IMR-90 (cell line): ENCODE measurements around the gene FAF1. TPM values are rescaled to one million over a fixed set of nuclear protein-coding genes. Genes with fewer than 3 reads are reported as not detected.
A peak's percentile ranks its signal among the peaks of the same experiment; 100 is the strongest.

Experiments used
- ATAC-seq: fragments of 200-7000 bp; cut with Tn5 transposase; 2 replicates; pipeline ENCODE4 v1.9.1; 2020; ENCODE audit warnings: low read depth, mild to moderate bottlenecking, moderate library complexity
- BruUV-seq: library from RNA; stranded (reverse); fragments of 400-500 nt; replicated peaks from 2 replicates; lab custom pipeline; 2021; lab: Mats Ljungman, UMichigan
- CTCF ChIA-PET: fragments of 300-600 bp; formaldehyde crosslinking; extraction: SDS; loops from one replicate; lab custom pipeline; 2021; ENCODE audit warnings: antibody characterized with exemption; lab: Yijun Ruan, JAX
- POLR2A ChIA-PET: fragments of 300-600 bp; sonication (Branson Sonifier 250); formaldehyde crosslinking; loops from one replicate; lab custom pipeline; 2022; ENCODE audit warnings: antibody characterized with exemption; ENCODE audit not compliant: unreplicated experiment; lab: Charles Lee
- DNase-seq: peaks from one replicate; pipeline ENCODE4 v3.0.0; 2013
- H2AFZ ChIP-seq: replicated peaks from 2 replicates; pipeline ENCODE3; 2013; ENCODE audit warnings: low read length, mild to moderate bottlenecking; ENCODE audit not compliant: poor library complexity
- H2AK5ac ChIP-seq: 2 replicates; pipeline ENCODE4 v1.6.1; 2013; ENCODE audit warnings: low read depth, low read length, inconsistent platforms
- H2AK9ac ChIP-seq: replicated peaks from 2 replicates; pipeline ENCODE3; 2013; ENCODE audit warnings: mild to moderate bottlenecking, low read depth, low read length, moderate library complexity; ENCODE audit not compliant: poor library complexity
- H2BK120ac ChIP-seq: 2 replicates; pipeline ENCODE4 v1.6.1; 2013; ENCODE audit warnings: low read depth, low read length, inconsistent platforms
- H2BK15ac ChIP-seq: 3 replicates; pipeline ENCODE4 v1.6.1; 2013; ENCODE audit warnings: low read depth, low read length, inconsistent platforms
- H2BK20ac ChIP-seq: 2 replicates; pipeline ENCODE4 v1.6.1; 2013; ENCODE audit warnings: low read depth, mild to moderate bottlenecking, inconsistent platforms, low read length, moderate library complexity
- H2BK5ac ChIP-seq: 2 replicates; pipeline ENCODE4 v1.6.1; 2013; ENCODE audit warnings: mild to moderate bottlenecking, low read depth, low read length, inconsistent platforms; ENCODE audit not compliant: poor library complexity, severe bottlenecking
- H3K14ac ChIP-seq: replicated peaks from 2 replicates; pipeline ENCODE4 v1.6.1; 2013; ENCODE audit warnings: low read depth, low read length, inconsistent platforms
- H3K18ac ChIP-seq: 2 replicates; pipeline ENCODE4 v1.6.1; 2013; ENCODE audit warnings: low read depth, low read length, control low read depth
- H3K23ac ChIP-seq: 2 replicates; pipeline ENCODE4 v1.6.1; 2013; ENCODE audit warnings: low read depth, low read length, inconsistent platforms
- H3K27ac ChIP-seq: 2 replicates; pipeline ENCODE4 v1.5.1; 2013; ENCODE audit warnings: mild to moderate bottlenecking, control low read depth, low read length; ENCODE audit not compliant: insufficient read depth
- H3K27me3 ChIP-seq: 2 replicates; pipeline ENCODE4 v1.6.1; 2013; ENCODE audit warnings: low read length; ENCODE audit not compliant: control insufficient read depth, insufficient read depth
- H3K36me3 ChIP-seq: 2 replicates; pipeline ENCODE4 v1.6.1; 2013; ENCODE audit warnings: low read length, mixed read lengths; ENCODE audit not compliant: control insufficient read depth, insufficient read depth
- H3K4ac ChIP-seq: 2 replicates; pipeline ENCODE4 v1.6.1; 2013; ENCODE audit warnings: low read depth, low read length, inconsistent platforms
- H3K4me1 ChIP-seq: 2 replicates; pipeline ENCODE4 v1.6.1; 2013; ENCODE audit warnings: low read length, mixed read lengths; ENCODE audit not compliant: control insufficient read depth, insufficient read depth
- H3K4me2 ChIP-seq: 2 replicates; pipeline ENCODE4 v1.6.1; 2013; ENCODE audit warnings: low read depth, mild to moderate bottlenecking, control low read depth, low read length, moderate library complexity
- H3K4me3 ChIP-seq: 2 replicates; pipeline ENCODE4 v1.5.1; 2013; ENCODE audit warnings: low read depth, mild to moderate bottlenecking, control low read depth, low read length, moderate library complexity; ENCODE audit not compliant: insufficient read depth
- H3K56ac ChIP-seq: 2 replicates; pipeline ENCODE4 v1.6.1; 2013; ENCODE audit warnings: low read length, inconsistent platforms; ENCODE audit not compliant: insufficient read depth; ENCODE audit errors: extremely low read depth
- H3K79me1 ChIP-seq, 2 experiments: 2 replicates each; pipeline ENCODE4 v1.6.1; 2013; ENCODE audit warnings: low read length in 2 of 2, inconsistent platforms in 1 of 2, low read depth in 1 of 2
- H3K9ac ChIP-seq: 2 replicates; pipeline ENCODE4 v1.6.1; 2013; ENCODE audit warnings: low read depth, low read length, control low read depth
- H3K9me1 ChIP-seq: 2 replicates; pipeline ENCODE4 v1.6.1; 2013; ENCODE audit warnings: low read length, inconsistent platforms; ENCODE audit not compliant: insufficient read depth
- H3K9me3 ChIP-seq: 2 replicates; pipeline ENCODE4 v1.6.1; 2013; ENCODE audit warnings: low read length; ENCODE audit not compliant: control insufficient read depth, insufficient read depth
- H4K20me1 ChIP-seq: 2 replicates; pipeline ENCODE4 v1.6.1; 2013; ENCODE audit warnings: low read length, inconsistent platforms; ENCODE audit not compliant: insufficient read depth
- H4K5ac ChIP-seq: 2 replicates; pipeline ENCODE4 v1.6.1; 2013; ENCODE audit warnings: mild to moderate bottlenecking, low read depth, low read length, control low read depth
- H4K8ac ChIP-seq, 2 experiments: 2 replicates each; pipeline ENCODE4 v1.6.1; 2013; ENCODE audit warnings: low read depth in 2 of 2, low read length in 2 of 2, control low read depth in 1 of 2, inconsistent platforms in 1 of 2
- H4K91ac ChIP-seq: 2 replicates; pipeline ENCODE4 v1.6.1; 2013; ENCODE audit warnings: low read depth, low read length, inconsistent platforms; ENCODE audit not compliant: insufficient read depth
- CHD1 ChIP-seq: IDR thresholded peaks from 2 replicates; pipeline ENCODE4 v1.6.1; 2012; ENCODE audit warnings: low read depth, low read length, improper control_type of control experiment
- MAFK ChIP-seq: IDR thresholded peaks from 2 replicates; pipeline ENCODE4 v1.6.1; 2012; ENCODE audit warnings: low read depth, low read length, improper control_type of control experiment
- MAZ ChIP-seq: IDR thresholded peaks from 2 replicates; pipeline ENCODE4 v1.6.1; 2012; ENCODE audit warnings: low read depth, mild to moderate bottlenecking, low read length, improper control_type of control experiment, moderate library complexity, borderline replicate concordance
- MXI1 ChIP-seq: IDR thresholded peaks from 2 replicates; pipeline ENCODE4 v1.6.1; 2012; ENCODE audit warnings: low read depth, mild to moderate bottlenecking, low read length, moderate library complexity, borderline replicate concordance
- NFE2L2 ChIP-seq: fragments of 150-350 bp; IDR thresholded peaks from 2 replicates; pipeline ENCODE4 v1.6.1; 2016; ENCODE audit warnings: low read depth, mild to moderate bottlenecking, low read length
- WGBS, 2 experiments: methylation state at CpG; one replicate each; pipeline versions ENCODE4 v1.1.5 to v1.1.7; 2013; ENCODE audit warnings: missing lambda C conversion rate in 2 of 2; ENCODE audit not compliant: insufficient read length in 1 of 2; ENCODE audit errors: extremely low coverage in 2 of 2; 5-methylcytosine and 5-hydroxymethylcytosine counted together
- dilution Hi-C: fragments of 300-500 bp; cut with HindIII; formaldehyde crosslinking; loops from one replicate; pipeline ENCODE4 v1.14.3; 2018; ENCODE audit warnings: low sequenced_read_pairs; ENCODE audit not compliant: unreplicated experiment
- in situ Hi-C: fragments of 300-500 bp; cut with MboI; formaldehyde crosslinking; loops from 3 replicates; pipeline ENCODE4 v1.14.3; 2019; ENCODE audit warnings: low sequenced_read_pairs, inconsistent platforms, mixed read lengths
- intact Hi-C: fragments of 100-400 bp; cut with micrococcal nuclease; formaldehyde crosslinking; loops from 2 replicates; pipeline ENCODE4 v1.10.0; 2022
- polyA plus RNA-seq, 3 experiments: library from polyadenylated mRNA; depleted of rRNA; stranded (reverse); fragments of >200 nt; gene quantifications; 2 replicates each; pipeline ENCODE4 v1.2.3, GENCODE V29; 2012; ENCODE audit warnings: low replicate concordance in 1 of 3
- total RNA-seq: library from RNA; depleted of rRNA; stranded (reverse); fragments of >200 nt; gene quantifications from 2 replicates; pipeline ENCODE4 v1.2.3, GENCODE V29; 2012

FAF1 gene
- total and polyA plus RNA-seq, 2 of the 4 experiments (the other 2 are of a cell fraction): 18.8 to 72.9 TPM

DNA sequence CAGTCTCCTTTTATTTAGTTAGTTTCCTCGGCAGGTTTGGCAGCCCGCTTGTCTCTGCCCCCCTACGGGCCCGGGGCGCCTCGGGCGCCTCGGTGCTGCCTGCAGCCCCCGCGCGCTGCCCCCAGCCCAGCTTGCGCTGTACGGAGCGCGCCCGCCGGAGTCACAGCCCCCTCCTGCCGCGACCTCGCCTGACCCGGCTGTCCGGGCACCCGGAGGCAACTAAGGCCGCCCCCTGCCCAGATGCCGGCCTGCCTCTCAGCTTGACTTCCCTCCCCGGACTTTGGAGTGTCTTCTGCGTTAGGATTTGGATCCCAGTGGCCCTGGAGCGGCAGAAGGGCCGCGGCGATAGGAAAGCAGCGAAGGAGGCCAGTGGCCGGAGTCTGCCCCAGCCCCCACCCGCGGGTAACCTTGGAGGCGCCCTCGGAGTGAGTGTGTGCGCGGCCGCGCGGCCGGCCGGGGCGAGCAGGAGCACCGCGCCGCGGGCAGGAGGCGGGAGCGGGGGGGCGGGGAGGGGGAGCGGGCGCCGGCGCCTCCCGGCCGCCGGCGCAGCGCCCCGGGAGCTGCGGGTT is 17.6 kb upstream of the FAF1 start:
- H2BK5ac ChIP-seq: peak overlapping the region; percentile 89
- peaks cover 2% of the 10 kb centered on the region; the same call in 1 of the 2 replicates for H3K9me1 ChIP-seq
- dilution Hi-C loops: no loop called here
- no peak overlapping the region for H2BK20ac ChIP-seq
- no peaks in the 10 kb centered on the region for H3K9me3 ChIP-seq
- H4K20me1 ChIP-seq: no peaks in the 10 kb centered on the region
- peak overlapping the region; percentile 65; the same call in 1 of the 2 replicates for H3K56ac ChIP-seq
- H3K36me3 ChIP-seq: no peaks in the 10 kb centered on the region; the same call in 1 of the 2 replicates
- peak overlapping the region; percentile 95 for H3K4me2 ChIP-seq
- H2BK120ac ChIP-seq: peak overlapping the region; percentile 84; the same call in 1 of the 2 replicates
- no peak overlapping the region for H3K23ac ChIP-seq
- H4K5ac ChIP-seq: peak overlapping the region; percentile 86
- ATAC-seq: peak; percentile 88
- peak overlapping the region; percentile 84 for H3K18ac ChIP-seq
- peak overlapping the region; percentile 70; the same call in 1 of the 2 replicates for H3K14ac ChIP-seq
- peak overlapping the region; percentile 82 to 92; a peak in 3 of 4 replicates for H4K8ac ChIP-seq
- no TSS peak for BruUV-seq
- ChIA-PET CTCF (interaction anchor here (1.3 to 1.4 kb wide), 2 partner anchors 48 to 211 kb away, joined by 3 read pairs; no protein-coding TSS in a partner anchor), POLR2A (no interaction called here)
- H3K79me1 ChIP-seq: peaks cover 3 to 26% of the 10 kb centered on the region in 2 experiments; a peak in 3 of 4 replicates
- H3K27ac ChIP-seq: peak overlapping the region; percentile 98
- H3K4me3 ChIP-seq: peak overlapping the region; percentile 95
- H3K27me3 ChIP-seq: no peaks in the 10 kb centered on the region
- WGBS, 2 experiments: 0% methylated on average over 12 of the region's 63 CpGs; no CpG with 5 or more reads in 1 of the 2 experiments
- H2AK5ac ChIP-seq: no peak overlapping the region; the same call in 1 of the 2 replicates
- no peak for TF ChIP-seq CHD1
- no peak for TF ChIP-seq MAFK
- no peak for TF ChIP-seq MXI1
- peak; percentile 56; the same call in 1 of the 2 replicates for TF ChIP-seq MAZ
- TF ChIP-seq NFE2L2: no peak
- H3K4ac ChIP-seq: peak overlapping the region; percentile 89
- H2AFZ ChIP-seq: peak overlapping the region; percentile 97
- intact Hi-C loops: loop anchor here (10.0 kb wide), 1 partner anchor 317 kb away; no protein-coding TSS in a partner anchor
- H3K4me1 ChIP-seq: peaks cover 6% of the 10 kb centered on the region; the same call in 1 of the 2 replicates
- peak; percentile 52 for DNase-seq
- peak overlapping the region; percentile 84 for H3K9ac ChIP-seq
- H2AK9ac ChIP-seq: peak overlapping the region; percentile 68
- in situ Hi-C loops: no loop called here
- peak overlapping the region; percentile 76 for H4K91ac ChIP-seq
- no peak overlapping the region; the same call in 2 of the 3 replicates for H2BK15ac ChIP-seq
